OCI-LY3 (cell line): ENCODE results near the gene VPS26C.
"Not testable (repeated sequence)": the region's sequence is repeated elsewhere in the genome, so short reads cannot be mapped to it uniquely, and the experiment has no call there.

Source experiments
- H2AFZ ChIP-seq: fragments of 200-600, 300-600 bp; shearing (Covaris generic); 2 replicates; pipeline ENCODE4 v1.6.0; 2014; ENCODE audit warnings: antibody characterized with exemption, low read depth, low read length
- H3K27ac ChIP-seq: fragments of 200-600, 300-600 bp; sonication (generic); 2 replicates; pipeline ENCODE4 v1.5.1; 2014; ENCODE audit warnings: mild to moderate bottlenecking, low read length, moderate library complexity, mixed read lengths
- H3K27me3 ChIP-seq: fragments of 200-600, 300-600 bp; sonication (generic); 2 replicates; pipeline ENCODE4 v1.6.1; 2014; ENCODE audit warnings: low read depth, low read length, mixed read lengths
- H3K36me3 ChIP-seq: fragments of 200-600, 300-600 bp; sonication (generic); replicated peaks from 2 replicates; pipeline ENCODE3; 2014; ENCODE audit warnings: low read depth, low read length, mixed read lengths
- H3K4me1 ChIP-seq: fragments of 300-600, 200-600 bp; sonication (generic); 2 replicates; pipeline ENCODE4 v1.6.1; 2014; ENCODE audit warnings: low read length, mixed read lengths
- H3K4me2 ChIP-seq: fragments of 200-600, 300-600 bp; sonication (generic); 2 replicates; pipeline ENCODE4 v1.6.1; 2014; ENCODE audit warnings: low read length, mixed read lengths
- H3K4me3 ChIP-seq: fragments of 300-600, 200-600 bp; sonication (generic); 2 replicates; pipeline ENCODE4 v1.5.1; 2014; ENCODE audit warnings: antibody characterized with exemption, mild to moderate bottlenecking, low read length, moderate library complexity
- H3K79me2 ChIP-seq: fragments of 300-600, 200-600 bp; shearing (Covaris generic); 2 replicates; pipeline ENCODE4 v1.6.1; 2014; ENCODE audit warnings: mild to moderate bottlenecking, low read length, mixed read lengths
- H3K9ac ChIP-seq: fragments of 300-600, 200-600 bp; shearing (Covaris generic); 2 replicates; pipeline ENCODE4 v1.6.0; 2014; ENCODE audit warnings: mild to moderate bottlenecking, low read length, moderate library complexity
- H3K9me3 ChIP-seq: fragments of 200-600, 300-600 bp; shearing (Covaris generic); 2 replicates; pipeline ENCODE4 v1.6.1; 2014; ENCODE audit warnings: low read length, mixed read lengths; ENCODE audit not compliant: insufficient read depth
- H4K20me1 ChIP-seq: fragments of 200-600, 300-600 bp; sonication (generic); 2 replicates; pipeline ENCODE4 v1.6.1; 2016; ENCODE audit warnings: low read length, mixed read lengths; ENCODE audit not compliant: insufficient read depth
- CTCF ChIP-seq: fragments of 200-600, 300-600 bp; sonication (generic); IDR thresholded peaks from 2 replicates; pipeline ENCODE4 v1.5.1; 2014; ENCODE audit warnings: antibody characterized with exemption, low read length, low read depth
- EZH2phosphoT487 ChIP-seq: fragments of 200-600 bp; shearing (Covaris generic); IDR thresholded peaks from 2 replicates; pipeline ENCODE4 v1.6.1; 2018; ENCODE audit warnings: antibody characterized with exemption, mixed run types, low read depth

VPS26C gene

GRCh38 chr21:37226041-37226920 is 40.9 kb downstream of the VPS26C start:
- H3K4me3 ChIP-seq: no peak overlapping the region
- H3K4me1 ChIP-seq: peaks cover 3% of the 10 kb centered on the region; the same call in 1 of the 2 replicates
- no peaks in the 10 kb centered on the region for H3K27me3 ChIP-seq
- H3K27ac ChIP-seq: no peak overlapping the region
- peaks cover 9% of the 10 kb centered on the region for H3K79me2 ChIP-seq
- no peak for TF ChIP-seq EZH2phosphoT487
- TF ChIP-seq CTCF: no peak
- no peak overlapping the region for H3K4me2 ChIP-seq
- peaks cover 10% of the 10 kb centered on the region for H3K36me3 ChIP-seq
- H3K9me3 ChIP-seq: no peaks in the 10 kb centered on the region
- H2AFZ ChIP-seq: no peak overlapping the region
- no peak overlapping the region for H3K9ac ChIP-seq
- H4K20me1 ChIP-seq: 0 out of 2 replicates have a peak, but pooled peaks cover 4% of the 10 kb centered on the region

GRCh38 chr21:37224861-37225839 is 42.0 kb downstream of the VPS26C start:
- no peak overlapping the region for H2AFZ ChIP-seq
- no peak overlapping the region for H3K9ac ChIP-seq
- no peaks in the 10 kb centered on the region for H3K9me3 ChIP-seq
- H3K27ac ChIP-seq: no peak overlapping the region
- H3K4me1 ChIP-seq: peaks cover 6% of the 10 kb centered on the region; the same call in 1 of the 2 replicates
- TF ChIP-seq EZH2phosphoT487: no peak
- TF ChIP-seq CTCF: no peak
- H3K36me3 ChIP-seq: peaks cover 6% of the 10 kb centered on the region
- H4K20me1 ChIP-seq: no peaks in the 10 kb centered on the region
- peaks cover 9% of the 10 kb centered on the region for H3K79me2 ChIP-seq
- H3K4me3 ChIP-seq: no peak overlapping the region
- no peaks in the 10 kb centered on the region for H3K27me3 ChIP-seq
- H3K4me2 ChIP-seq: no peak overlapping the region

- H3K79me2 ChIP-seq: peaks cover 9% of the 10 kb centered on the region
- peaks cover 6% of the 10 kb centered on the region for H3K36me3 ChIP-seq
- no peaks in the 10 kb centered on the region for H4K20me1 ChIP-seq
- no peak overlapping the region for H3K4me3 ChIP-seq
- no peaks in the 10 kb centered on the region for H3K27me3 ChIP-seq
- no peak overlapping the region for H3K9ac ChIP-seq
- no peaks in the 10 kb centered on the region for H3K9me3 ChIP-seq
- peaks cover 6% of the 10 kb centered on the region; the same call in 1 of the 2 replicates for H3K4me1 ChIP-seq
- no peak for TF ChIP-seq CTCF
- no peak for TF ChIP-seq EZH2phosphoT487
- no peak overlapping the region for H3K4me2 ChIP-seq
- H3K27ac ChIP-seq: no peak overlapping the region
- no peak overlapping the region for H2AFZ ChIP-seq
These were observed 43.3 kb downstream of the VPS26C start for GRCh38 chr21:37223804-37224345.

GRCh38 chr21:37222248-37222647 is 44.9 kb downstream of the VPS26C start:
- H3K36me3 ChIP-seq, H3K4me3 ChIP-seq, H3K4me1 ChIP-seq, H3K79me2 ChIP-seq, H3K9ac ChIP-seq, H3K27ac ChIP-seq, H4K20me1 ChIP-seq, H3K27me3 ChIP-seq, H2AFZ ChIP-seq, H3K9me3 ChIP-seq, H3K4me2 ChIP-seq: not testable (repeated sequence)
